H9 (cell line): ENCODE data around the gene RNF113B. TPM values are rescaled to one million over a fixed set of nuclear protein-coding genes. Genes with fewer than 3 reads are reported as not detected.

ENCODE experiments used
- DNase-seq: peaks from one replicate; pipeline ENCODE4 v3.0.0-alpha.2; 2017
- H2AFZ ChIP-seq: one replicate; pipeline ENCODE4 v1.6.1; 2013; ENCODE audit warnings: mild to moderate bottlenecking, low read length, control low read depth, moderate library complexity
- H2AK5ac ChIP-seq: 2 replicates; pipeline ENCODE4 v1.6.1; 2013; ENCODE audit warnings: low read length, control low read depth, mixed read lengths; ENCODE audit not compliant: insufficient read length
- H2BK120ac ChIP-seq: one replicate; pipeline ENCODE4 v1.6.1; 2013; ENCODE audit warnings: low read depth, mild to moderate bottlenecking, low read length, control low read depth, inconsistent platforms; ENCODE audit not compliant: poor library complexity, severe bottlenecking
- H2BK12ac ChIP-seq: 2 replicates; pipeline ENCODE4 v1.6.1; 2013; ENCODE audit warnings: low read length, control low read depth, mixed read lengths, low read depth; ENCODE audit not compliant: insufficient read length
- H2BK15ac ChIP-seq: 2 replicates; pipeline ENCODE4 v1.6.1; 2013; ENCODE audit warnings: low read depth, low read length, control low read depth
- H2BK20ac ChIP-seq: one replicate; pipeline ENCODE4 v1.6.1; 2013; ENCODE audit warnings: low read depth, mild to moderate bottlenecking, low read length, control low read depth, inconsistent platforms; ENCODE audit not compliant: poor library complexity, severe bottlenecking
- H2BK5ac ChIP-seq: 2 replicates; pipeline ENCODE4 v1.6.1; 2013; ENCODE audit warnings: low read length, control low read depth, mixed read lengths; ENCODE audit not compliant: insufficient read length
- H3K14ac ChIP-seq: 2 replicates; pipeline ENCODE4 v1.6.1; 2013; ENCODE audit warnings: low read length, control low read depth; ENCODE audit not compliant: insufficient read depth
- H3K18ac ChIP-seq: 2 replicates; pipeline ENCODE4 v1.6.1; 2013; ENCODE audit warnings: low read depth, mild to moderate bottlenecking, mixed read lengths, low read length, control low read depth; ENCODE audit not compliant: insufficient read length
- H3K23ac ChIP-seq: 2 replicates; pipeline ENCODE4 v1.6.1; 2013; ENCODE audit warnings: low read length, control low read depth, mixed read lengths, low read depth; ENCODE audit not compliant: insufficient read length
- H3K23me2 ChIP-seq: 2 replicates; pipeline ENCODE4 v1.6.1; 2013; ENCODE audit warnings: low read depth, mild to moderate bottlenecking, mixed read lengths, low read length, control low read depth; ENCODE audit not compliant: insufficient read length, poor library complexity, severe bottlenecking
- H3K27ac ChIP-seq: 2 replicates; pipeline ENCODE4 v1.5.1; 2013; ENCODE audit warnings: low read length, control low read depth, mixed read lengths, low read depth; ENCODE audit not compliant: insufficient read length
- H3K27me3 ChIP-seq: 2 replicates; pipeline ENCODE4 v1.6.1; 2013; ENCODE audit warnings: low read length, control low read depth, inconsistent platforms; ENCODE audit not compliant: insufficient read depth
- H3K4ac ChIP-seq: 2 replicates; pipeline ENCODE4 v1.6.1; 2013; ENCODE audit warnings: low read depth, mild to moderate bottlenecking, control low read depth, inconsistent platforms, low read length, moderate library complexity
- H3K4me1 ChIP-seq: 2 replicates; pipeline ENCODE4 v1.6.1; 2013; ENCODE audit warnings: low read length, control low read depth, inconsistent platforms; ENCODE audit not compliant: insufficient read depth
- H3K4me2 ChIP-seq: 2 replicates; pipeline ENCODE4 v1.6.1; 2013; ENCODE audit warnings: low read length, control low read depth, mixed read lengths; ENCODE audit not compliant: insufficient read length, insufficient read depth
- H3K56ac ChIP-seq: 2 replicates; pipeline ENCODE4 v1.6.1; 2013; ENCODE audit warnings: low read depth, mild to moderate bottlenecking, mixed read lengths, low read length, control low read depth; ENCODE audit not compliant: insufficient read length
- H3K79me1 ChIP-seq: 2 replicates; pipeline ENCODE4 v1.6.1; 2013; ENCODE audit warnings: low read depth, mild to moderate bottlenecking, moderate library complexity, low read length, control low read depth, inconsistent platforms; ENCODE audit not compliant: insufficient read depth, poor library complexity, severe bottlenecking
- H3K79me2 ChIP-seq: 2 replicates; pipeline ENCODE4 v1.6.1; 2013; ENCODE audit warnings: low read length, control low read depth, inconsistent platforms; ENCODE audit not compliant: insufficient read depth
- H3K9ac ChIP-seq: 2 replicates; pipeline ENCODE4 v1.6.1; 2013; ENCODE audit warnings: low read length, control low read depth, mixed read lengths; ENCODE audit not compliant: insufficient read length; ENCODE audit errors: extremely low read depth
- H3K9me3 ChIP-seq: one replicate; pipeline ENCODE4 v1.6.1; 2013; ENCODE audit warnings: low read depth, low read length, inconsistent platforms; ENCODE audit not compliant: control insufficient read depth
- H3T11ph ChIP-seq: one replicate; pipeline ENCODE4 v1.6.1; 2013; ENCODE audit warnings: mild to moderate bottlenecking, low read length, control low read depth, inconsistent platforms
- H4K20me1 ChIP-seq: one replicate; pipeline ENCODE4 v1.6.1; 2013; ENCODE audit not compliant: control insufficient read depth, insufficient read length, insufficient read depth
- H4K5ac ChIP-seq: 2 replicates; pipeline ENCODE4 v1.6.1; 2013; ENCODE audit warnings: low read depth, mild to moderate bottlenecking, mixed read lengths, low read length, control low read depth; ENCODE audit not compliant: insufficient read length
- H4K8ac ChIP-seq: replicated peaks from 2 replicates; pipeline ENCODE4 v1.6.1; 2013; ENCODE audit warnings: low read length, control low read depth, mixed read lengths, low read depth; ENCODE audit not compliant: insufficient read length
- H4K91ac ChIP-seq: 2 replicates; pipeline ENCODE4 v1.6.1; 2013; ENCODE audit warnings: low read depth, mild to moderate bottlenecking, moderate library complexity, mixed read lengths, low read length, control low read depth; ENCODE audit not compliant: insufficient read length
- H3K27ac Mint-ChIP-seq, 3 experiments: 2 replicates in 2 of 3; 3 replicates in 1 of 3; pipeline ENCODE4 v1.8.0; 2020 to 2021; ENCODE audit warnings: mixed read lengths in 3 of 3, mild to moderate bottlenecking in 1 of 3, moderate library complexity in 1 of 3
- H3K27me3 Mint-ChIP-seq: 2 replicates; pipeline ENCODE4 v1.8.0; 2021; ENCODE audit warnings: low read depth, mild to moderate bottlenecking, moderate library complexity, mixed read lengths
- H3K36me3 Mint-ChIP-seq, 3 experiments: 2 replicates in 2 of 3; 3 replicates in 1 of 3; pipeline ENCODE4 v1.8.0; 2020 to 2021; ENCODE audit warnings: low read depth in 3 of 3, mixed read lengths in 3 of 3; ENCODE audit not compliant: insufficient read depth in 1 of 3
- H3K4me1 Mint-ChIP-seq, 2 experiments: 2 replicates each; pipeline ENCODE4 v1.8.0; 2020; ENCODE audit warnings: mixed read lengths in 2 of 2
- H3K4me3 Mint-ChIP-seq, 2 experiments: 2 replicates in 1 of 2; 3 replicates in 1 of 2; pipeline ENCODE4 v1.8.0; 2020 to 2021; ENCODE audit warnings: mild to moderate bottlenecking in 2 of 2, mixed read lengths in 2 of 2, moderate library complexity in 1 of 2
- H3K9me3 Mint-ChIP-seq, 2 experiments: 2 replicates in 1 of 2; 3 replicates in 1 of 2; pipeline ENCODE4 v1.8.0; 2020; ENCODE audit warnings: mild to moderate bottlenecking in 2 of 2, mixed read lengths in 2 of 2, moderate library complexity in 1 of 2
- CTCF ChIP-seq: fragments of 200-600 bp; sonication (generic); conservative IDR thresholded peaks from 3 replicates; pipeline ENCODE4 v1.8.0; 2021; ENCODE audit warnings: antibody characterized with exemption, mild to moderate bottlenecking
- WGBS: extraction: QIAGEN DNeasy Blood & Tissue Kit; methylation state at CpG from one replicate; pipeline ENCODE4 v1.1.7; 2013; ENCODE audit warnings: missing lambda C conversion rate, low lambda C conversion rate, mixed read lengths; ENCODE audit not compliant: insufficient read length; ENCODE audit errors: extremely low coverage; 5-methylcytosine and 5-hydroxymethylcytosine counted together
- total RNA-seq: library from RNA; stranded (reverse); gene quantifications from 2 replicates; pipeline ENCODE4 v1.2.1, GENCODE V29; 2021

The RNF113B gene
- total RNA-seq, 1 experiment from 2014 or later: not detected

GRCh38 chr13:98134901-98135300 lies 42.2 kb downstream of the RNF113B start:
- H3T11ph ChIP-seq: no peak overlapping the region
- Mint-ChIP-seq H3K4me1 (no peaks in the 10 kb centered on the region; a peak in 1 of 4 replicates), H3K4me3 (no peak overlapping the region), H3K36me3 (no peaks in the 10 kb centered on the region), H3K27me3 (peaks cover 4% of the 10 kb centered on the region; the same call in 1 of the 2 replicates), H3K9me3 (no peaks in the 10 kb centered on the region), H3K27ac (no peak overlapping the region)
- no peak overlapping the region for H3K23ac ChIP-seq
- H3K56ac ChIP-seq: no peak overlapping the region
- H3K23me2 ChIP-seq: no peaks in the 10 kb centered on the region
- H4K8ac ChIP-seq: no peak overlapping the region
- no peak overlapping the region for H2AFZ ChIP-seq
- WGBS: no CpG with 5 or more reads among the region's 1 CpG
- no peaks in the 10 kb centered on the region for H3K79me2 ChIP-seq
- H3K4me2 ChIP-seq: no peak overlapping the region
- no peak overlapping the region for H3K4ac ChIP-seq
- no peak overlapping the region for H4K5ac ChIP-seq
- no peak overlapping the region for H2BK20ac ChIP-seq
- H2BK12ac ChIP-seq: no peak overlapping the region
- H3K9me3 ChIP-seq: no peaks in the 10 kb centered on the region
- no peak for DNase-seq
- no peaks in the 10 kb centered on the region for H4K20me1 ChIP-seq
- no peak overlapping the region for H3K9ac ChIP-seq
- no peak overlapping the region for H3K27ac ChIP-seq
- no peak overlapping the region for H4K91ac ChIP-seq
- TF ChIP-seq CTCF: no peak
- no peaks in the 10 kb centered on the region for H3K4me1 ChIP-seq
- H3K27me3 ChIP-seq: no peaks in the 10 kb centered on the region; the same call in 1 of the 2 replicates
- H2AK5ac ChIP-seq: no peak overlapping the region
- H2BK5ac ChIP-seq: no peak overlapping the region
- H3K79me1 ChIP-seq: no peaks in the 10 kb centered on the region
- H3K18ac ChIP-seq: no peak overlapping the region
- H2BK120ac ChIP-seq: no peak overlapping the region
- no peak overlapping the region for H2BK15ac ChIP-seq
- H3K14ac ChIP-seq: no peak overlapping the region
